Fibroblast of the aortic adventitia (primary cell): ENCODE data around the gene TGIF1. TPM values are rescaled to one million over a fixed set of nuclear protein-coding genes. Genes with fewer than 3 reads are reported as not detected.

Source experiments
- DNase-seq: peaks from one replicate; pipeline ENCODE4 v3.0.0-alpha.2; 2010; ENCODE audit warnings: low read depth
- H3K4me3 ChIP-seq: 2 replicates; pipeline ENCODE4 v1.5.1; 2011; ENCODE audit warnings: low read depth, mild to moderate bottlenecking, control low read depth, low read length, moderate library complexity
- total RNA-seq: library from RNA; depleted of rRNA; stranded (reverse); fragments of >200 nt; gene quantifications from 2 replicates; pipeline ENCODE4 v1.2.3, GENCODE V29; 2012; ENCODE audit warnings: low replicate concordance
- TF ChIP-seq, protein P1 (sequence below): IDR thresholded peaks from 2 replicates; pipeline ENCODE4 v1.5.1; 2011; ENCODE audit warnings: mild to moderate bottlenecking, low read length, control low read depth, inconsistent platforms; ENCODE audit not compliant: insufficient read depth

TGIF1 gene
- total RNA-seq, 1 donor = 106 TPM

DNA sequence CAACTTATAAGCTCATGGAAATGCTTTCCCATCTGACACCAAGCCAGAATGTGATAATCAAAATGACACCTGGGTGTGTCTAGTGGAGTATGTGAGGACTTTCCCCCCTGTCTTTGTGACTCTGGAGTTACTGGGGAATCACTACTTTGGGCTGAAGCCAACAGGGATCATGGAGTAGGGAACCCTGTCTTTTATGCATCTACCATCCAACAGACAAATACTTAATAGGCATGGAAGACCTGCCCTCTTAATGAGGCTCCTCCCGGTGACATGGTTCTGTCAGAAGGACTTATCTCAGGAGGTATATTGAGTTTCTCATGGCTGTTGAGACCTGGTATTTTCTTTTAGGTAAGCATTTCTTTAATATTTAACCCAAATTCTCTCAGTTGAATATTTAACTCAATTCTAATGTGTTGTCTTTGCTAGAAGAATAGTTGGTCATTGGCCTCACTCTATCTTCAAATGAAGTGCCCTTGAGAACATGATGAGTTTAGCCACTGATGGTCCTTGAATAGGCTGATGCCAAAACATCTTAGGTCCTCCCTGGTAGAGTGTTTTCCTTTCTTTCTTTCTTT, 42.1 kb downstream of the TGIF1 start:
- H3K4me3 ChIP-seq = no peak overlapping the region
- no peak for DNase-seq
- TF ChIP-seq, protein P1, sequence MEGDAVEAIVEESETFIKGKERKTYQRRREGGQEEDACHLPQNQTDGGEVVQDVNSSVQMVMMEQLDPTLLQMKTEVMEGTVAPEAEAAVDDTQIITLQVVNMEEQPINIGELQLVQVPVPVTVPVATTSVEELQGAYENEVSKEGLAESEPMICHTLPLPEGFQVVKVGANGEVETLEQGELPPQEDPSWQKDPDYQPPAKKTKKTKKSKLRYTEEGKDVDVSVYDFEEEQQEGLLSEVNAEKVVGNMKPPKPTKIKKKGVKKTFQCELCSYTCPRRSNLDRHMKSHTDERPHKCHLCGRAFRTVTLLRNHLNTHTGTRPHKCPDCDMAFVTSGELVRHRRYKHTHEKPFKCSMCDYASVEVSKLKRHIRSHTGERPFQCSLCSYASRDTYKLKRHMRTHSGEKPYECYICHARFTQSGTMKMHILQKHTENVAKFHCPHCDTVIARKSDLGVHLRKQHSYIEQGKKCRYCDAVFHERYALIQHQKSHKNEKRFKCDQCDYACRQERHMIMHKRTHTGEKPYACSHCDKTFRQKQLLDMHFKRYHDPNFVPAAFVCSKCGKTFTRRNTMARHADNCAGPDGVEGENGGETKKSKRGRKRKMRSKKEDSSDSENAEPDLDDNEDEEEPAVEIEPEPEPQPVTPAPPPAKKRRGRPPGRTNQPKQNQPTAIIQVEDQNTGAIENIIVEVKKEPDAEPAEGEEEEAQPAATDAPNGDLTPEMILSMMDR = no peak

DNA sequence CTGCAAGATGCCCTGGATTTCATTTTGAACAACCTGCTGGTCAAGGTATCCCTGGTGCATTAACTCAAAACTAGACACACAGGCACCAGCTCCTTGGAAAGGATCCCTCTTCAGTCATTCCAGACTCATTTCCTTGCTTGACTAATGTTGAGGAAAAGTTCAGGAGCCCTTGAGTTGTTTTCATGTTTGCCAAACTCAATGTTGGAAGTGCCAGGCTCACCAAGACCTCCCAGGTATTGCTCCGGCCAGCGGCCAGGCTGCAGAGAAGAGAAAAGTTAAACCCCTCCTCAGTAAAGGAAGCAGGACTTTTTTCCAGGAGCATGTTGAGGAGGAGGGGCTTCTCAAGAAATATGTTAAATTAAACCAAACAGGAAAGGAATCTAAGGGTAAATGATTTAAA, 42.7 kb downstream of the TGIF1 start:
- H3K4me3 ChIP-seq = no peak overlapping the region
- DNase-seq = no peak
- TF ChIP-seq, protein P1 = no peak

DNA sequence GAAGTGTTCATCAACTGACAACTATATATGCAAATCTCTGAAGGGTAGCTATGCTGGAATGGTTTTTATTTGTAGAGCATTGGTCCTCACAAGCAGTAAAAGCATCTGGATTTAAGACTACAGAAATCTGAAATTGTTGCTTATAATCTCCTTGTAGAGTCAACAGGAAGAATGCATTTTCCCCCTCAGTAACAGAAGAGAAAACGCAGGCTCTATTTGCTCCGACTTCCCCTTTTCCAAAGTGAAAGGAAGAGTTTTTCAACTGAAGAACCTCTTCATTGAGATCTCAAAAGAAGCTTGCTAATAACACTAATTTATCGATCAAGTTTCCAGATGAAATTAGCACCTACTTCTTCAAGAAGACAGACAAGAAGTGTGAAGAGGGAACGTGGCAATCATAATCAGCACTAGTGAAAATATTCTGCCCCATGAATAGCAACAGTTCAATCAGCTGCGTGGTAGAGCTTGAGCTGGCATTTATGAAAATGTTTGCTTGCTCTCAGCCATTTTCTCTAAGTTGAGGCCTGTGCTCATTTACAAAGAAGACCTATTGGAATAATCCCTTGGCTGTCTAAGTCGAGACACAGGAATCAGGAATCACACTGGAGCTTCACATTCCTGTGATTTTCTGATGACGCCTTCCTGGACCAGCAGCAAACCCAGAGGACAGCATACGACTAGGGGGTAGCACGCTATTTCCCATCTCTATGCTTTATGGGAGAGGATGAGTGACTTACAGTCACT, 43.7 kb downstream of the TGIF1 start:
- TF ChIP-seq, protein P1 = no peak
- H3K4me3 ChIP-seq = no peak overlapping the region
- no peak for DNase-seq

DNA sequence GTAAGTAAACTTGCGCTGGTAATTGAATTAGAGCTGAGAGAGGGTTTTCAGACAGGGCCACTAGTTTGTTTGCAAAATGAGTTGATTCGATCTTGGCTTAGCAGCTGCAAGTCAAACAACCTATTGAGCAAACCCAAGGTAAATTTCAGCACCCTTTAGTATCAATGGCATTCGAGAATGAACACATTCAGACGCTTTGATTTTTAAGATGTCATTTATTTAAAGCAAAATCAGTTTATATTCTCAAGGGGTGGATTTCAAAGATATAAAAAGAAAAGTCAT, 44.2 kb downstream of the TGIF1 start:
- H3K4me3 ChIP-seq = no peak overlapping the region
- TF ChIP-seq, protein P1 = no peak
- no peak for DNase-seq

DNA sequence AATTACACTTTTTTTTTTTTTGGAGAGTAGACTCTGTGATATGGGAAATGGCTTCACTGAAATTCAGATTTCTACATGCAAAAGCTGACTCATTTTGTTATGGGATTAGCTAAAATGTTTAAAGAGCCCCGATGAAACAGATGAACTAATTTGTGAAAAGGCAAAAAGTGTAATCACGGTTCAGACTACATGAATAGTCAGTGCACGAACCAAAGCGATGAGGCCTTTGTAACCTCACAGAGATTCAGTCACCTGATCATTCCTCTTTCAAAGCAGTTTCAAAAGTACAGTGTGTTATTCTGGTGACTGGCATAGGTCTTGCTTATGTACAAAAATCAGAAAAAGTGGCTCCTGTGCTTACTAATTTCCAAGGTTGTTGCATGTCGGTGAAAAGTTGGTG, 44.6 kb downstream of the TGIF1 start:
- H3K4me3 ChIP-seq = no peak overlapping the region
- TF ChIP-seq, protein P1 = no peak
- no peak for DNase-seq

DNA sequence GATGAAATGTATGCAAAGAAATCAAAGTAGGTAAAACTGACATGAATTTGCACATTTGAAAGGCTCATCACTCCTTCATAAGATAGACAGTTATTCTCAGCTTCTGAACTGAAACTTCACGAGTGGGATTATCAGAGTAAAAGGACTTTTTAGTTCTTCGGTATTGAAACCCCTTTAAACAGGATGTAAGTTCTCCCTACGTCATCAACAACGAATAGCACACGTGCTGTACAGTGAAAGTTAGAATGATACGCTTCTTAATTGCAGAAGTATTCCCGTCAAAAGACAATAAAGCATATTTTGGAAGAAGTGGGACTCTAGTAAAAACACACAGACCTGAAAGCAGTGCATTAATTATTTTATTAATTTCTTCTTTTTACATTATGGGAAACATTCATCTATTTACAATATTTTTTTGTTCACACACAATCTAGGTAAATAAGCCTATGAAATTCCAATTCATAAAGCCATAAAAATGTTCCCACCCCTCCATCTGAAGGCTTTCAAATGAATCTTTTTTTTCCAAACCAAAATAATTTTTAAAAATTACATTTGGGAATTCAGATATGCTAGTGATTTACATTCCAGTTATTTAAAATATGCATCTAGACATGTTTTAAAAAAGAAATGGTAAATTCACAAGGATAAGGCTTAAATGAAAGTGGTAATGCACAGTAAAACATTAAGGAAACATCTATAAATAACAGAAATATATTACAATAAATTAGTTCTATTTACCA, 45.9 kb downstream of the TGIF1 start:
- no peak for DNase-seq
- H3K4me3 ChIP-seq = no peak overlapping the region
- TF ChIP-seq, protein P1 = no peak
